ENCODE results near the gene HOXD13. TPM values are rescaled to one million over a fixed set of nuclear protein-coding genes. Genes with fewer than 3 reads are reported as not detected.
A peak's percentile ranks its signal among the peaks of the same experiment; 100 is the strongest.

The HOXD13 gene
- total RNA-seq, 4 donors from 2014 or later = not detected

GRCh38 chr2:176132205-176133171 lies 40.0 kb downstream of the HOXD13 start:
- H3K36me3 ChIP-seq = no peaks in the 10 kb centered on the region
- H3K27me3 ChIP-seq = peaks cover 0 to 53% (median 36%) of the 10 kb centered on the region in 3 donors
- in situ Hi-C loops (cut with MboI; ENCODE audit: low sequenced_read_pairs in 4 of 4) = loop anchor here in 3 of 4 donors (25.0 kb wide), 2 partner anchors 680 to 1030 kb away; no protein-coding TSS in a partner anchor
- H3K9me3 ChIP-seq = no peaks in the 10 kb centered on the region
- no peak for DNase-seq
- TF ChIP-seq CTCF (IDR thresholded peaks at IDR 0.05 in 4 of 5, conservative IDR thresholded peaks at IDR 0.05 in 1 of 5) = no peak
- TF ChIP-seq POLR2A (IDR thresholded peaks at IDR 0.05) = no peak
- intact Hi-C loops (cut with DNase I; ENCODE audit: low total_unique reads) = loop anchor here (5.0 kb wide), 1 partner anchor 130 kb away; the partner anchor contains the start of gene LNPK
- no peak for ATAC-seq
- H3K27ac ChIP-seq = peak overlapping the region; percentile 83 to 95 (median 86)
- peak overlapping the region; percentile 9 to 68 (median 42) for H3K4me3 ChIP-seq
- H3K4me1 ChIP-seq = peaks cover 10 to 15% of the 10 kb centered on the region in 2 donors

- no peaks in the 10 kb centered on the region for H3K36me3 ChIP-seq
- no peaks in the 10 kb centered on the region for H3K9me3 ChIP-seq
- intact Hi-C loops (cut with DNase I; ENCODE audit: low total_unique reads) (loop anchor here (5.0 kb wide), 1 partner anchor 131 kb away; the partner anchor contains the start of gene LNPK), in situ Hi-C loops (cut with MboI; ENCODE audit: low sequenced_read_pairs in 4 of 4) (loop anchor here in 3 of 4 donors (25.0 kb wide), 2 partner anchors 679 to 1029 kb away; no protein-coding TSS in a partner anchor)
- no peak for TF ChIP-seq CTCF (IDR thresholded peaks at IDR 0.05 in 4 of 5, conservative IDR thresholded peaks at IDR 0.05 in 1 of 5)
- no peak for TF ChIP-seq POLR2A (IDR thresholded peaks at IDR 0.05)
- H3K27ac ChIP-seq = peak overlapping the region; percentile 83 to 95 (median 86)
- peaks cover 0 to 50% (median 30%) of the 10 kb centered on the region in 3 donors for H3K27me3 ChIP-seq
- H3K4me3 ChIP-seq = no peak overlapping the region
- H3K4me1 ChIP-seq = peaks cover 15 to 19% of the 10 kb centered on the region in 2 donors
- no peak for DNase-seq
- ATAC-seq = no peak
Observed at GRCh38 chr2:176133389-176133788, 40.9 kb downstream of the HOXD13 start.

DNA sequence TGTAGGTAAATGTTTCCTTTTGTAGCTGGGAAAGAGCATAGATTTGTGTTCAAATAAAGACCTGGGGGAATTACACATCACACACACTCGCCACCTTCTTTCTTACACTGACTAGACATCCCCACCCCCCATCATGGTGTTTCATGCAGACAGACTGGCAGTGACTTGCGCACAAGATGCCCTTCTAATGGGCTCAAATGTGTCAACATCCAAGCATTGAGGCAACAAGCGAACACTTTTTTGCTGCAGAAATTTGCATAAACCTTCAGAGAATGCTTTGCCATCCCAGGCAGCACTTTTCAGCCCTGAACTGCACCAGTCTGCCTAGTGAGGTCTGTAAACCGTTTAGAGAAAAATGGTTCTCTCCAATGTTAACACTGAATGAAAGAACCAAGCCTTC lies 41.5 kb downstream of the HOXD13 start:
- Histone ChIP-seq H3K4me3 (no peak overlapping the region), H3K36me3 (no peaks in the 10 kb centered on the region), H3K9me3 (no peaks in the 10 kb centered on the region), H3K27ac (peak overlapping the region in 2 of 4 donors; percentile 88 to 95), H3K4me1 (peaks cover 12 to 19% of the 10 kb centered on the region in 2 donors), H3K27me3 (peaks cover 0 to 43% (median 25%) of the 10 kb centered on the region in 3 donors)
- no peak for ATAC-seq
- in situ Hi-C loops (cut with MboI; ENCODE audit: low sequenced_read_pairs in 4 of 4) (loop anchor here in 3 of 4 donors (25.0 kb wide), 2 partner anchors 678 to 1028 kb away; no protein-coding TSS in a partner anchor), intact Hi-C loops (cut with DNase I; ENCODE audit: low total_unique reads) (loop anchor here (5.0 kb wide), 1 partner anchor 132 kb away; the partner anchor contains the start of gene LNPK)
- no peak for TF ChIP-seq POLR2A (IDR thresholded peaks at IDR 0.05)
- no peak for TF ChIP-seq CTCF (IDR thresholded peaks at IDR 0.05 in 4 of 5, conservative IDR thresholded peaks at IDR 0.05 in 1 of 5)
- DNase-seq = no peak

GRCh38 chr2:176135035-176135440 lies 42.5 kb downstream of the HOXD13 start:
- Histone ChIP-seq H3K27me3 (peaks cover 0 to 45% (median 20%) of the 10 kb centered on the region in 3 donors), H3K4me3 (no peak overlapping the region), H3K27ac (peak overlapping the region; percentile 81 to 89 (median 86)), H3K36me3 (no peaks in the 10 kb centered on the region), H3K9me3 (no peaks in the 10 kb centered on the region), H3K4me1 (peaks cover 12 to 19% of the 10 kb centered on the region in 2 donors)
- intact Hi-C loops (cut with DNase I; ENCODE audit: low total_unique reads) = no loop called here
- DNase-seq (no peak), ATAC-seq (no peak)
- TF ChIP-seq CTCF (IDR thresholded peaks at IDR 0.05 in 4 of 5, conservative IDR thresholded peaks at IDR 0.05 in 1 of 5) (no peak), POLR2A (IDR thresholded peaks at IDR 0.05) (no peak)
- in situ Hi-C loops (cut with MboI; ENCODE audit: low sequenced_read_pairs in 4 of 4) = loop anchor here in 3 of 4 donors (25.0 kb wide), 2 partner anchors 677 to 1027 kb away; no protein-coding TSS in a partner anchor

All from gastrocnemius medialis (tissue), 4 donors.